MM.1S (cell line): Measurements from ENCODE around the gene EFNA2.

Experiments
- DNase-seq: peaks from one replicate; pipeline ENCODE4 v3.0.0-alpha.2; 2015
- H2AFZ ChIP-seq: fragments of 300-600 bp; sonication (generic); 2 replicates; pipeline ENCODE4 v1.6.0; 2016; ENCODE audit warnings: antibody characterized with exemption, low read length
- H3F3A ChIP-seq: fragments of 300-600 bp; sonication (generic); 2 replicates; pipeline ENCODE4 v1.6.1; 2016; ENCODE audit warnings: mild to moderate bottlenecking, antibody characterized with exemption, low read length, moderate library complexity, mixed read lengths; ENCODE audit not compliant: insufficient read depth
- H3K27ac ChIP-seq: fragments of 300-600 bp; sonication (generic); 2 replicates; pipeline ENCODE4 v1.5.1; 2016; ENCODE audit warnings: mild to moderate bottlenecking, low read length
- H3K27me3 ChIP-seq: fragments of 300-600 bp; sonication (generic); replicated peaks from 2 replicates; pipeline ENCODE4 v1.6.0; 2016; ENCODE audit warnings: low read length; ENCODE audit not compliant: insufficient read depth
- H3K36me3 ChIP-seq: fragments of 300-600 bp; sonication (generic); replicated peaks from 2 replicates; pipeline ENCODE4 v1.6.1; 2016; ENCODE audit warnings: mild to moderate bottlenecking, low read length, mixed read lengths; ENCODE audit not compliant: insufficient read depth
- H3K4me1 ChIP-seq: fragments of 300-600 bp; sonication (generic); 2 replicates; pipeline ENCODE4 v1.6.1; 2016; ENCODE audit warnings: low read length, mixed read lengths
- H3K4me2 ChIP-seq: fragments of 300-600 bp; sonication (generic); 2 replicates; pipeline ENCODE4 v1.6.0; 2016; ENCODE audit warnings: low read depth, low read length
- H3K4me3 ChIP-seq: fragments of 300-600 bp; sonication (generic); 2 replicates; pipeline ENCODE4 v1.5.1; 2016; ENCODE audit warnings: low read length, mixed read lengths
- H3K79me2 ChIP-seq: fragments of 300-600 bp; sonication (generic); 2 replicates; pipeline ENCODE4 v1.6.1; 2016; ENCODE audit warnings: mixed run types, low read length, mixed read lengths
- H3K9ac ChIP-seq: fragments of 300-600 bp; sonication (generic); 2 replicates; pipeline ENCODE4 v1.6.1; 2016; ENCODE audit warnings: low read length, mixed read lengths
- H3K9me2 ChIP-seq: fragments of 300-600 bp; sonication (generic); replicated peaks from 2 replicates; pipeline ENCODE4 v1.6.1; 2016; ENCODE audit warnings: mild to moderate bottlenecking, low read length, mixed read lengths; ENCODE audit not compliant: insufficient read depth
- H3K9me3 ChIP-seq: fragments of 300-600 bp; sonication (generic); replicated peaks from 2 replicates; pipeline ENCODE4 v1.6.1; 2016; ENCODE audit warnings: mild to moderate bottlenecking, low read length, mixed read lengths; ENCODE audit not compliant: insufficient read depth
- H4K20me1 ChIP-seq: fragments of 300-600 bp; sonication (generic); 2 replicates; pipeline ENCODE4 v1.6.1; 2016; ENCODE audit warnings: mild to moderate bottlenecking, low read length, moderate library complexity, mixed read lengths; ENCODE audit not compliant: insufficient read depth
- CTCF ChIP-seq: fragments of 300-600 bp; sonication (generic); IDR thresholded peaks from 2 replicates; pipeline ENCODE4 v1.5.1; 2016; ENCODE audit warnings: antibody characterized with exemption, low read length, mixed read lengths
- EZH2 ChIP-seq: fragments of 300-600 bp; sonication (generic); optimal IDR thresholded peaks from 2 replicates; pipeline ENCODE3; 2017; ENCODE audit warnings: low read depth, mild to moderate bottlenecking, antibody characterized with exemption, low read length, mixed read lengths
- EZH2phosphoT487 ChIP-seq: fragments of 300-600 bp; sonication (generic); IDR thresholded peaks from 2 replicates; pipeline ENCODE4 v1.6.1; 2018; ENCODE audit warnings: antibody characterized with exemption, low read length

Gene EFNA2

GRCh38 chr19:1261798-1262622, 23.7 kb upstream of the EFNA2 start:
- Histone ChIP-seq H3K4me3 (peak overlapping the region; percentile 93), H4K20me1 (no peaks in the 10 kb centered on the region), H3K79me2 (peaks cover 24% of the 10 kb centered on the region), H3K9ac (peak overlapping the region; percentile 95), H3K27ac (peak overlapping the region; percentile 61; the same call in 1 of the 2 replicates), H3K4me1 (peaks cover 29% of the 10 kb centered on the region), H2AFZ (peak overlapping the region; percentile 55; the same call in 1 of the 2 replicates), H3K9me2 (no peaks in the 10 kb centered on the region), H3K9me3 (no peaks in the 10 kb centered on the region), H3F3A (peaks cover 23% of the 10 kb centered on the region), H3K27me3 (no peaks in the 10 kb centered on the region), H3K4me2 (peak overlapping the region; percentile 97), H3K36me3 (no peaks in the 10 kb centered on the region)
- DNase-seq = no peak
- TF ChIP-seq EZH2 (no peak), EZH2phosphoT487 (no peak), CTCF (no peak)

- Histone ChIP-seq H4K20me1 (no peaks in the 10 kb centered on the region), H3K9me3 (no peaks in the 10 kb centered on the region), H3K36me3 (no peaks in the 10 kb centered on the region), H2AFZ (no peak overlapping the region), H3F3A (peaks cover 28% of the 10 kb centered on the region), H3K27me3 (0 out of 2 replicates have a peak, but pooled peaks cover 2% of the 10 kb centered on the region), H3K79me2 (peaks cover 24% of the 10 kb centered on the region), H3K4me1 (peaks cover 36% of the 10 kb centered on the region), H3K4me2 (no peak overlapping the region), H3K27ac (no peak overlapping the region), H3K9me2 (no peaks in the 10 kb centered on the region), H3K4me3 (no peak overlapping the region), H3K9ac (no peak overlapping the region)
- TF ChIP-seq CTCF (no peak), EZH2phosphoT487 (no peak)
- DNase-seq = no peak
Observed at GRCh38 chr19:1262623-1263123, 23.0 kb upstream of the EFNA2 start.

GRCh38 chr19:1263188-1263587, 22.5 kb upstream of the EFNA2 start:
- H3K4me3 ChIP-seq = no peak overlapping the region
- H3K9ac ChIP-seq = no peak overlapping the region
- H3K36me3 ChIP-seq = no peaks in the 10 kb centered on the region
- H3K9me3 ChIP-seq = no peaks in the 10 kb centered on the region
- H3F3A ChIP-seq = peaks cover 29% of the 10 kb centered on the region
- no peaks in the 10 kb centered on the region for H3K9me2 ChIP-seq
- H3K4me2 ChIP-seq = no peak overlapping the region
- H3K4me1 ChIP-seq = peaks cover 40% of the 10 kb centered on the region
- peaks cover 22% of the 10 kb centered on the region for H3K79me2 ChIP-seq
- TF ChIP-seq CTCF (no peak), EZH2phosphoT487 (no peak), EZH2 (no peak)
- H2AFZ ChIP-seq = no peak overlapping the region
- no peaks in the 10 kb centered on the region for H4K20me1 ChIP-seq
- H3K27ac ChIP-seq = no peak overlapping the region
- H3K27me3 ChIP-seq = 0 out of 2 replicates have a peak, but pooled peaks cover 4% of the 10 kb centered on the region
- DNase-seq = no peak
